A673 (cell line): Measurements from ENCODE around the gene SYNGR3. TPM values are rescaled to one million over a fixed set of nuclear protein-coding genes. Genes with fewer than 3 reads are reported as not detected.

ENCODE experiments used
- BruUV-seq: library from RNA; stranded (reverse); fragments of 400-500 nt; replicated peaks from 2 replicates; lab custom pipeline; 2021; lab: Mats Ljungman, UMichigan
- CTCF ChIA-PET: fragments of 300-600 bp; sonication (Branson Sonifier 250); formaldehyde crosslinking; loops from one replicate; lab custom pipeline; 2022; ENCODE audit warnings: antibody characterized with exemption; lab: Charles Lee
- POLR2A ChIA-PET: fragments of 300-600 bp; sonication (Branson Sonifier 250); formaldehyde crosslinking; loops from one replicate; lab custom pipeline; 2022; ENCODE audit warnings: antibody characterized with exemption; ENCODE audit not compliant: low non-redundant PET; lab: Charles Lee
- DNase-seq: peaks from one replicate; pipeline ENCODE4 v3.0.0-alpha.2; 2015; ENCODE audit warnings: low spot score
- H3K27ac ChIP-seq: fragments of 200-600 bp; sonication (generic); 2 replicates; pipeline ENCODE4 v1.5.1; 2016; ENCODE audit warnings: mixed run types, low read depth, mild to moderate bottlenecking, mixed read lengths, antibody characterized with exemption, low read length; ENCODE audit not compliant: poor library complexity, severe bottlenecking
- H3K27me3 ChIP-seq: fragments of 200-600 bp; sonication (generic); replicated peaks from 2 replicates; pipeline ENCODE4 v1.6.1; 2017; ENCODE audit warnings: mixed run types, low read depth, mild to moderate bottlenecking, mixed read lengths, antibody characterized with exemption, low read length; ENCODE audit not compliant: insufficient read depth, poor library complexity
- H3K36me3 ChIP-seq: fragments of 200-600 bp; sonication (generic); 2 replicates; pipeline ENCODE4 v1.6.1; 2016; ENCODE audit warnings: mixed run types, mild to moderate bottlenecking, mixed read lengths, antibody characterized with exemption, low read length; ENCODE audit not compliant: insufficient read depth, poor library complexity, severe bottlenecking
- H3K4me1 ChIP-seq: fragments of 200-600 bp; sonication (generic); 2 replicates; pipeline ENCODE4 v1.6.1; 2017; ENCODE audit warnings: mixed run types, mild to moderate bottlenecking, mixed read lengths, antibody characterized with exemption, low read length; ENCODE audit not compliant: insufficient read depth, poor library complexity, severe bottlenecking
- H3K4me3 ChIP-seq: fragments of 200-600 bp; sonication (generic); 2 replicates; pipeline ENCODE4 v1.5.1; 2016; ENCODE audit warnings: low read depth, mixed run types, mild to moderate bottlenecking, mixed read lengths, low read length; ENCODE audit not compliant: poor library complexity, severe bottlenecking
- H3K9me3 ChIP-seq: fragments of 200-600 bp; sonication (generic); 2 replicates; pipeline ENCODE4 v1.6.1; 2016; ENCODE audit warnings: mixed run types, low read depth, mild to moderate bottlenecking, mixed read lengths, antibody characterized with exemption, low read length; ENCODE audit not compliant: poor library complexity, severe bottlenecking
- EZH2 ChIP-seq: fragments of 200-600 bp; sonication (generic); IDR thresholded peaks from 2 replicates; pipeline ENCODE4 v1.6.1; 2017; ENCODE audit warnings: borderline replicate concordance, low read depth, mild to moderate bottlenecking, mixed read lengths, antibody characterized with exemption, low read length; ENCODE audit not compliant: poor library complexity, severe bottlenecking
- intact Hi-C: fragments of 100-400 bp; cut with micrococcal nuclease; formaldehyde crosslinking; loops from one replicate; pipeline ENCODE4 v1.10.0; 2022; ENCODE audit not compliant: unreplicated experiment
- total RNA-seq: library from RNA; stranded (reverse); gene quantifications from 2 replicates; pipeline ENCODE4 v1.2.3, GENCODE V29; 2021
- TF ChIP-seq, protein P1 (sequence below): fragments of 300-800, 200-600 bp; sonication (generic); conservative IDR thresholded peaks from 2 replicates; pipeline ENCODE4 v1.5.1; 2017; ENCODE audit warnings: low read depth, mild to moderate bottlenecking, antibody characterized with exemption, low read length, moderate library complexity, mixed read lengths

SYNGR3 gene
- total RNA-seq, 1 experiment from 2014 or later, result 1.4 TPM

DNA sequence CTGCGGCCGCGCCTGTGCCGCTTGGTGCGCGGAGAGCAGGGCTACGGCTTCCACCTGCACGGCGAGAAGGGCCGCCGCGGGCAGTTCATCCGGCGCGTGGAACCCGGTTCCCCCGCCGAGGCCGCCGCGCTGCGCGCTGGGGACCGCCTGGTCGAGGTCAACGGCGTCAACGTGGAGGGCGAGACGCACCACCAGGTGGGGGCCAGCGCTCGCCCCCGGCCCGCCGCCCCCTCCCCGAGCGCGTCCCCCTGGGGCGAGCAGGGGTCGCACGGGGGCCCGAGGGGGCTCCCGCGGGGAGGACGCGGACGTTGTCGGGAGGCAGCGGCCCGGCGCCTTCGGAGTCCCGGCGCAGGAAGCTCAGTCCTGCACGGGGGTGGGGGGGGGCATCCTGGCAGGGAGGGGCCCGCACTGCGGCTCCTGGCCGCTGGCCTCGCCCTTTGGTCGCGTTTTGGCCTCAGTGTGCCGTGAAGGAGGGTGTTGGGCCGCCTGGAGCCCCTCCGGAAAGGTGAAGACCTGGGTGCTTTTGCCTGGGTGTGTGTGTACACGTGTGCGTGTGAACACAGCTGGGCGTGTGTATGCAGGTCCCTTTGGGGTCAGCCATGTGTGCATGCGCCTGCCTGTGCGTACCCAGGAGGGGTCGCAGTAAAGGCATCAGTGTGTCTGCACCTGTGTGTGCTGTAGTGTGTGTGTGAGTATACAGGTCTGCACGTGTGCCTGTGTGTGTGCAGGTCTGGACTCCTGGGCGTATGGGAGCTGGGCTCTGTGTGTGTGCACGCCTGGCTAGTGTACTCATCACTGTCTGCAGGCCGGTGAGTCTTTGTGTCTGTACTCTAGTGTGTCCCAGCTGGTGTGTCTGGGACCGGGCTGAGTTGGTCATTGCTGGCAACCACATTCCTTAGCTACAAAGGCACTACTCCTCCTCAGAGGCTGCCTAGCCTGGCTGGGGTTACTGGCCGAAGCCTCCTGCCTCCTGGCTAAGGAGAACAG, 37.5 kb downstream of the SYNGR3 start:
- intact Hi-C loops, result no loop called here
- TF ChIP-seq, protein P1, sequence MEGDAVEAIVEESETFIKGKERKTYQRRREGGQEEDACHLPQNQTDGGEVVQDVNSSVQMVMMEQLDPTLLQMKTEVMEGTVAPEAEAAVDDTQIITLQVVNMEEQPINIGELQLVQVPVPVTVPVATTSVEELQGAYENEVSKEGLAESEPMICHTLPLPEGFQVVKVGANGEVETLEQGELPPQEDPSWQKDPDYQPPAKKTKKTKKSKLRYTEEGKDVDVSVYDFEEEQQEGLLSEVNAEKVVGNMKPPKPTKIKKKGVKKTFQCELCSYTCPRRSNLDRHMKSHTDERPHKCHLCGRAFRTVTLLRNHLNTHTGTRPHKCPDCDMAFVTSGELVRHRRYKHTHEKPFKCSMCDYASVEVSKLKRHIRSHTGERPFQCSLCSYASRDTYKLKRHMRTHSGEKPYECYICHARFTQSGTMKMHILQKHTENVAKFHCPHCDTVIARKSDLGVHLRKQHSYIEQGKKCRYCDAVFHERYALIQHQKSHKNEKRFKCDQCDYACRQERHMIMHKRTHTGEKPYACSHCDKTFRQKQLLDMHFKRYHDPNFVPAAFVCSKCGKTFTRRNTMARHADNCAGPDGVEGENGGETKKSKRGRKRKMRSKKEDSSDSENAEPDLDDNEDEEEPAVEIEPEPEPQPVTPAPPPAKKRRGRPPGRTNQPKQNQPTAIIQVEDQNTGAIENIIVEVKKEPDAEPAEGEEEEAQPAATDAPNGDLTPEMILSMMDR, result 0 out of 2 replicates have a peak, but pooled peaks have one; percentile 19
- TF ChIP-seq EZH2, result no peak
- H3K9me3 ChIP-seq, result no peaks in the 10 kb centered on the region
- H3K27ac ChIP-seq, result no peak overlapping the region
- POLR2A ChIA-PET, result no interaction called here
- no peaks in the 10 kb centered on the region for H3K36me3 ChIP-seq
- H3K27me3 ChIP-seq, result no peaks in the 10 kb centered on the region
- H3K4me3 ChIP-seq, result peak overlapping the region; percentile 57
- DNase-seq, result no peak
- CTCF ChIA-PET, result interaction anchor here (0.5 to 1.2 kb wide), 4 partner anchors 7 to 168 kb away, joined by 3 to 4 read pairs (median 3); partner anchors contain the start of gene NPW
- peaks cover 27% of the 10 kb centered on the region for H3K4me1 ChIP-seq
- BruUV-seq, result no TSS peak

DNA sequence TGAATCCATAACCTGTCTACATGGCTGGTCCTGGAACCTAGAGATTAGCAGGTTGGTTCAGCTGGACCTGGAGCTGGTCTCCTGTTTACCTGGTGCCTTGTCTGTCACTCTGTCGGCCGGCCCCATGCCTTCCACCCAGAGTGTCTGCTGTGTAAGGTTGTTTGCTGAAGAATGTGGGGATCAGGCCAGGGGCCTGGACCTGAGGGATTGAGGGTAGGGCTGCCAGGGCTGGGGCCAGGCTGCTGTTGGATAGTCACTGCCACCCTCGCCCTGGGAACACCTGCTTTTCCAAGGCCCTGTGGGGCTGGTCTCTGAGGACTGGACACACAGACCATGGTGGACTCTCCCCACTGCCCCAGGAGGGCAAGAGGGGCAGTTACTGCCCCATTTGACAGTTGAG, 38.4 kb downstream of the SYNGR3 start:
- ChIA-PET POLR2A (no interaction called here), CTCF (interaction anchor here (0.6 to 0.7 kb wide), 2 partner anchors 8 to 12 kb away, joined by 3 to 4 read pairs; partner anchors contain the start of gene NPW)
- H3K9me3 ChIP-seq, result no peaks in the 10 kb centered on the region
- DNase-seq, result no peak
- peak overlapping the region; percentile 57 for H3K4me3 ChIP-seq
- H3K36me3 ChIP-seq, result no peaks in the 10 kb centered on the region
- H3K27me3 ChIP-seq, result no peaks in the 10 kb centered on the region
- no TSS peak for BruUV-seq
- intact Hi-C loops, result no loop called here
- no peak overlapping the region for H3K27ac ChIP-seq
- TF ChIP-seq, protein P1, result no peak
- no peak for TF ChIP-seq EZH2
- H3K4me1 ChIP-seq, result peaks cover 21% of the 10 kb centered on the region

DNA sequence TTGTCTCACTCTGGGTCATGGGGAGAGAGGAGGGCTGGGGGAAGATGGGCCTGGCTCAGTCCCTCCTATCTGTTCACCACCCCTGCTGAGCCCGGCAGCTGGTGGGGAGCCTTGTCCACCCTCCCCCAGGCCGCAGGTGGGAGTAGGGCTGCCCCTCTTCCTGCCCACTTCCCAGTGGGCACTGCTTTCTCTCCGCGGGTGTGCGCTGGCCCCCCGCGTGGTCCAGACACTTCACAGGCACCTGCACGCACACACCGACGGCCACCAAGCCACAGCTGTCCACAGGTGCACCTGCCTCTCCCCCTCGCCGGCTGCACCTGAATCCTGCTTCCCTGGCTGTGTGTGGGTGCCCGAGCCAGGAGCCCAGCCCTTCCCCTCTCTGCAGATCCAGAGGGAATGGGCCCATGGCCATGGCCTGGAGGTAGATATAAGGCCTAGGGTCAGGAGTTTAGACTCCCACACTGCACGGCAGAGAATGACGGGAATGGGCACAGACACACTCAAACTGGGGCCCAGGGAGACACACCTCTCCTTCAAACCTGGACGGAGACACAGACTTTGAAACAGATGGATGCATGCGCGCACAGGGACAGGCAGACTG, 39.0 kb downstream of the SYNGR3 start:
- H3K27ac ChIP-seq, result no peak overlapping the region
- BruUV-seq, result no TSS peak
- ChIA-PET POLR2A (no interaction called here), CTCF (no interaction called here)
- peaks cover 21% of the 10 kb centered on the region for H3K4me1 ChIP-seq
- no peaks in the 10 kb centered on the region for H3K9me3 ChIP-seq
- DNase-seq, result no peak
- H3K36me3 ChIP-seq, result no peaks in the 10 kb centered on the region
- TF ChIP-seq, protein P1, result no peak
- no peak for TF ChIP-seq EZH2
- no peak overlapping the region for H3K4me3 ChIP-seq
- intact Hi-C loops, result no loop called here
- no peaks in the 10 kb centered on the region for H3K27me3 ChIP-seq
